H1 (cell line): ENCODE data around the gene FOXK1. TPM values are rescaled to one million over a fixed set of nuclear protein-coding genes. Genes with fewer than 3 reads are reported as not detected.

Experiments used
- ASH2L ChIP-seq: fragments of 200-600, 300-600 bp; sonication (generic); IDR thresholded peaks from one replicate; pipeline ENCODE4 v1.7.1; 2017; ENCODE audit warnings: low read length
- CHD7 ChIP-seq: fragments of 300-600 bp; sonication (generic); IDR thresholded peaks from 2 replicates; pipeline ENCODE4 v1.7.1; 2012; ENCODE audit warnings: low read length, moderate library complexity, mild to moderate bottlenecking, inconsistent platforms; ENCODE audit not compliant: insufficient replicate concordance
- JUND ChIP-seq: IDR thresholded peaks from 2 replicates; pipeline ENCODE4 v1.6.1; 2011; ENCODE audit warnings: mild to moderate bottlenecking, improper control_type of control experiment, low read length
- NANOG ChIP-seq: IDR thresholded peaks from 2 replicates; pipeline ENCODE4 v1.6.1; 2011; ENCODE audit warnings: low read length, low read depth, mild to moderate bottlenecking, inconsistent platforms; ENCODE audit not compliant: insufficient read depth, poor library complexity, severe bottlenecking
- TAF1 ChIP-seq: IDR thresholded peaks from 2 replicates; pipeline ENCODE4 v1.6.1; 2011; ENCODE audit warnings: mild to moderate bottlenecking, low read depth, low read length
- TEAD4 ChIP-seq: IDR thresholded peaks from 2 replicates; pipeline ENCODE4 v1.6.1; 2012; ENCODE audit warnings: low read depth, low read length, inconsistent platforms, mixed read lengths
- polyA plus RNA-seq, 7 experiments: library from polyadenylated mRNA; depleted of rRNA in 3 of 7; stranded (reverse) in 5 of 7; unstranded in 2 of 7; fragments of >200 nt in 5 of 7; fragments of 200-250 nt in 2 of 7; gene quantifications; 1 replicate in 5 of 7; 2 replicates in 1 of 7; 4 replicates in 1 of 7; pipeline versions ENCODE4 v1.2.1 to v1.2.3, GENCODE V29; 2011 to 2013; ENCODE audit warnings: missing spikeins in 2 of 7, mixed read lengths in 2 of 7
- total RNA-seq: library from RNA; stranded (reverse); fragmentation: NEBNext Ultra II Directional; extraction: Animal tissue kit (Norgen Biotek cat#: 25700); gene quantifications from 2 replicates; pipeline ENCODE4 v1.2.1, GENCODE V29; 2021
- TF ChIP-seq, protein P1 (sequence below): IDR thresholded peaks from 2 replicates; pipeline ENCODE4 v1.6.1; 2012; ENCODE audit warnings: low read length, inconsistent platforms

The FOXK1 gene
- total and polyA plus RNA-seq, 2 of the 8 experiments (the other 6 are each of a cell fraction or from before 2014, with no cell fraction given), result 2.0 to 8.5 TPM

GRCh38 chr7:4690953-4691856 lies 9.1 kb downstream of the FOXK1 start (continued):
- TF ChIP-seq CHD7 (no peak), JUND (no peak), TAF1 (no peak), NANOG (no peak), TEAD4 (no peak), ASH2L (no peak)
- TF ChIP-seq, protein P1, sequence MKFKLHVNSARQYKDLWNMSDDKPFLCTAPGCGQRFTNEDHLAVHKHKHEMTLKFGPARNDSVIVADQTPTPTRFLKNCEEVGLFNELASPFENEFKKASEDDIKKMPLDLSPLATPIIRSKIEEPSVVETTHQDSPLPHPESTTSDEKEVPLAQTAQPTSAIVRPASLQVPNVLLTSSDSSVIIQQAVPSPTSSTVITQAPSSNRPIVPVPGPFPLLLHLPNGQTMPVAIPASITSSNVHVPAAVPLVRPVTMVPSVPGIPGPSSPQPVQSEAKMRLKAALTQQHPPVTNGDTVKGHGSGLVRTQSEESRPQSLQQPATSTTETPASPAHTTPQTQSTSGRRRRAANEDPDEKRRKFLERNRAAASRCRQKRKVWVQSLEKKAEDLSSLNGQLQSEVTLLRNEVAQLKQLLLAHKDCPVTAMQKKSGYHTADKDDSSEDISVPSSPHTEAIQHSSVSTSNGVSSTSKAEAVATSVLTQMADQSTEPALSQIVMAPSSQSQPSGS, result no peak
